Erythroblast (primary cell): ENCODE measurements around the gene ATF5.

Source experiments
- GATA1 ChIP-seq: IDR thresholded peaks from 2 replicates; pipeline ENCODE4 v1.6.1; 2011; ENCODE audit warnings: low read depth, mild to moderate bottlenecking, control low read depth, low read length, moderate library complexity
- POLR2A ChIP-seq: IDR thresholded peaks from 2 replicates; pipeline ENCODE4 v1.6.1; 2011; ENCODE audit warnings: mild to moderate bottlenecking, low read length

- TF ChIP-seq POLR2A: no peak
- TF ChIP-seq GATA1: no peak
These were observed 23.9 kb downstream of the ATF5 start for GRCh38 chr19:49952906-49953305.
